Activated naive CD4-positive, alpha-beta T cell treated with anti-CD3 and anti-CD28 coated beads, Interleukin-2, amount 10 ng/mL, durations not matched to agents 7 days and 5 days (primary cell): Measurements from ENCODE around the gene PLET1.

Source experiments
- CTCF ChIA-PET: fragments of 350-600 bp; sonication (Branson Sonifier 250); formaldehyde crosslinking; loops from one replicate; lab custom pipeline; 2021; ENCODE audit warnings: antibody characterized with exemption; lab: Charles Lee
- DNase-seq: peaks from one replicate; pipeline ENCODE4 v3.0.0-alpha.2; 2020
- H3K27ac Mint-ChIP-seq: one replicate; pipeline ENCODE4 v1.8.0; 2021; ENCODE audit warnings: mild to moderate bottlenecking, moderate library complexity, mixed read lengths
- H3K27me3 Mint-ChIP-seq: one replicate; pipeline ENCODE4 v1.8.0; 2021; ENCODE audit warnings: mild to moderate bottlenecking, mixed read lengths
- H3K36me3 Mint-ChIP-seq: one replicate; pipeline ENCODE4 v1.8.0; 2021; ENCODE audit warnings: mixed read lengths
- H3K4me1 Mint-ChIP-seq: one replicate; pipeline ENCODE4 v1.8.0; 2021; ENCODE audit warnings: mixed read lengths
- H3K4me3 Mint-ChIP-seq: one replicate; pipeline ENCODE4 v1.8.0; 2021; ENCODE audit warnings: mild to moderate bottlenecking, moderate library complexity, mixed read lengths
- H3K9me3 Mint-ChIP-seq: one replicate; pipeline ENCODE4 v1.8.0; 2021; ENCODE audit warnings: mixed read lengths

PLET1 gene

GRCh38 chr11:112277029-112277428, 16.4 kb upstream of the PLET1 start:
- DNase-seq = no peak
- H3K27me3 Mint-ChIP-seq = peaks cover 15% of the 10 kb centered on the region
- H3K27ac Mint-ChIP-seq = no peak overlapping the region
- no peak overlapping the region for H3K4me3 Mint-ChIP-seq
- no peaks in the 10 kb centered on the region for H3K9me3 Mint-ChIP-seq
- CTCF ChIA-PET = interaction anchor here (0.6 to 1.6 kb wide), 3 partner anchors 56 to 81 kb away, joined by 4 to 6 read pairs (median 5); no protein-coding TSS in a partner anchor
- no peaks in the 10 kb centered on the region for H3K36me3 Mint-ChIP-seq
- peaks cover 24% of the 10 kb centered on the region for H3K4me1 Mint-ChIP-seq

GRCh38 chr11:112274007-112274783, 13.5 kb upstream of the PLET1 start:
- Mint-ChIP-seq H3K27ac (no peak overlapping the region), H3K4me3 (no peak overlapping the region), H3K4me1 (peaks cover 3% of the 10 kb centered on the region), H3K9me3 (no peaks in the 10 kb centered on the region), H3K36me3 (no peaks in the 10 kb centered on the region), H3K27me3 (peaks cover 11% of the 10 kb centered on the region)
- DNase-seq = no peak
- CTCF ChIA-PET = interaction anchor here (0.8 to 1.4 kb wide), 7 partner anchors 20 to 342 kb away, joined by 3 to 6 read pairs (median 3); partner anchors contain the start of gene PTS

- Mint-ChIP-seq H3K9me3 (no peaks in the 10 kb centered on the region), H3K36me3 (no peaks in the 10 kb centered on the region), H3K4me1 (peaks cover 3% of the 10 kb centered on the region), H3K27ac (no peak overlapping the region), H3K4me3 (no peak overlapping the region), H3K27me3 (peaks cover 7% of the 10 kb centered on the region)
- no peak for DNase-seq
- CTCF ChIA-PET = no interaction called here
Measured at GRCh38 chr11:112273066-112273465, 12.4 kb upstream of the PLET1 start.

GRCh38 chr11:112271242-112271641, 10.6 kb upstream of the PLET1 start:
- no peaks in the 10 kb centered on the region for H3K9me3 Mint-ChIP-seq
- no peaks in the 10 kb centered on the region for H3K36me3 Mint-ChIP-seq
- no peak for DNase-seq
- no peak overlapping the region for H3K27ac Mint-ChIP-seq
- no peak overlapping the region for H3K4me3 Mint-ChIP-seq
- peaks cover 7% of the 10 kb centered on the region for H3K27me3 Mint-ChIP-seq
- CTCF ChIA-PET = interaction anchor here (1.6 kb wide), 1 partner anchor 9 kb away, joined by 12 read pairs; no protein-coding TSS in a partner anchor
- no peaks in the 10 kb centered on the region for H3K4me1 Mint-ChIP-seq

- Mint-ChIP-seq H3K36me3 (no peaks in the 10 kb centered on the region), H3K4me3 (no peak overlapping the region), H3K9me3 (no peaks in the 10 kb centered on the region), H3K27me3 (peaks cover 7% of the 10 kb centered on the region), H3K27ac (no peak overlapping the region), H3K4me1 (no peaks in the 10 kb centered on the region)
- DNase-seq = no peak
- CTCF ChIA-PET = interaction anchor here (1.6 kb wide), 1 partner anchor 9 kb away, joined by 12 read pairs; no protein-coding TSS in a partner anchor
Measured at GRCh38 chr11:112270551-112271180, 10.0 kb upstream of the PLET1 start.

- Mint-ChIP-seq H3K27me3 (peaks cover 2% of the 10 kb centered on the region), H3K4me1 (no peaks in the 10 kb centered on the region), H3K4me3 (no peak overlapping the region), H3K9me3 (no peaks in the 10 kb centered on the region), H3K27ac (no peak overlapping the region), H3K36me3 (no peaks in the 10 kb centered on the region)
- CTCF ChIA-PET = interaction anchor here (1.6 to 2.0 kb wide), 2 partner anchors 10 to 19 kb away, joined by 3 to 10 read pairs; no protein-coding TSS in a partner anchor
- no peak for DNase-seq
Measured at GRCh38 chr11:112269139-112269538, 8.5 kb upstream of the PLET1 start.

GRCh38 chr11:112268406-112268805, 7.7 kb upstream of the PLET1 start:
- H3K9me3 Mint-ChIP-seq = no peaks in the 10 kb centered on the region
- no peak overlapping the region for H3K27ac Mint-ChIP-seq

GRCh38 chr11:112267188-112267591, 6.5 kb upstream of the PLET1 start:
- peaks cover 4% of the 10 kb centered on the region for H3K27me3 Mint-ChIP-seq
- no peaks in the 10 kb centered on the region for H3K4me1 Mint-ChIP-seq
- no peak overlapping the region for H3K4me3 Mint-ChIP-seq
- no peak for DNase-seq
- CTCF ChIA-PET = no interaction called here
- no peaks in the 10 kb centered on the region for H3K36me3 Mint-ChIP-seq
- no peaks in the 10 kb centered on the region for H3K9me3 Mint-ChIP-seq
- H3K27ac Mint-ChIP-seq = no peak overlapping the region

More at GRCh38 chr11:112268406-112268805, 7.7 kb upstream of the PLET1 start:
- Mint-ChIP-seq H3K36me3 (no peaks in the 10 kb centered on the region), H3K4me1 (no peaks in the 10 kb centered on the region), H3K27me3 (peaks cover 4% of the 10 kb centered on the region), H3K4me3 (no peak overlapping the region)
- DNase-seq = no peak
- CTCF ChIA-PET = interaction anchor here (1.6 to 2.0 kb wide), 2 partner anchors 11 to 20 kb away, joined by 3 to 10 read pairs; no protein-coding TSS in a partner anchor

GRCh38 chr11:112266410-112266778, 5.7 kb upstream of the PLET1 start:
- Mint-ChIP-seq H3K27me3 (peaks cover 4% of the 10 kb centered on the region), H3K4me3 (no peak overlapping the region), H3K27ac (no peak overlapping the region), H3K4me1 (no peaks in the 10 kb centered on the region), H3K36me3 (no peaks in the 10 kb centered on the region), H3K9me3 (no peaks in the 10 kb centered on the region)
- DNase-seq = no peak
- CTCF ChIA-PET = no interaction called here

GRCh38 chr11:112265659-112266409, 5.2 kb upstream of the PLET1 start:
- no peaks in the 10 kb centered on the region for H3K36me3 Mint-ChIP-seq
- no peak for DNase-seq
- H3K4me1 Mint-ChIP-seq = no peaks in the 10 kb centered on the region
- CTCF ChIA-PET = interaction anchor here (1.1 kb wide), 1 partner anchor 14 kb away, joined by 3 read pairs; no protein-coding TSS in a partner anchor
- H3K27ac Mint-ChIP-seq = no peak overlapping the region
- H3K27me3 Mint-ChIP-seq = peaks cover 4% of the 10 kb centered on the region
- H3K9me3 Mint-ChIP-seq = no peaks in the 10 kb centered on the region
- H3K4me3 Mint-ChIP-seq = no peak overlapping the region

GRCh38 chr11:112255067-112255720, 5.5 kb downstream of the PLET1 start:
- CTCF ChIA-PET = interaction anchor here (0.8 kb wide), 1 partner anchor 25 kb away, joined by 3 read pairs; no protein-coding TSS in a partner anchor
- no peak overlapping the region for H3K27ac Mint-ChIP-seq
- no peaks in the 10 kb centered on the region for H3K36me3 Mint-ChIP-seq
- H3K4me3 Mint-ChIP-seq = no peak overlapping the region
- no peaks in the 10 kb centered on the region for H3K9me3 Mint-ChIP-seq
- no peak for DNase-seq
- H3K4me1 Mint-ChIP-seq = no peaks in the 10 kb centered on the region
- H3K27me3 Mint-ChIP-seq = no peaks in the 10 kb centered on the region

GRCh38 chr11:112253605-112254242, 6.9 kb downstream of the PLET1 start:
- no peaks in the 10 kb centered on the region for H3K27me3 Mint-ChIP-seq
- CTCF ChIA-PET = interaction anchor here (0.5 kb wide), 1 partner anchor 20 kb away, joined by 3 read pairs; no protein-coding TSS in a partner anchor
- no peaks in the 10 kb centered on the region for H3K4me1 Mint-ChIP-seq
- H3K9me3 Mint-ChIP-seq = no peaks in the 10 kb centered on the region
- H3K36me3 Mint-ChIP-seq = no peaks in the 10 kb centered on the region
- no peak for DNase-seq
- H3K27ac Mint-ChIP-seq = no peak overlapping the region
- no peak overlapping the region for H3K4me3 Mint-ChIP-seq

- no peaks in the 10 kb centered on the region for H3K9me3 Mint-ChIP-seq
- no peak for DNase-seq
- no peak overlapping the region for H3K27ac Mint-ChIP-seq
- H3K4me3 Mint-ChIP-seq = no peak overlapping the region
- CTCF ChIA-PET = no interaction called here
- H3K36me3 Mint-ChIP-seq = no peaks in the 10 kb centered on the region
- H3K4me1 Mint-ChIP-seq = no peaks in the 10 kb centered on the region
- no peaks in the 10 kb centered on the region for H3K27me3 Mint-ChIP-seq
Measured at GRCh38 chr11:112249871-112250610, 10.6 kb downstream of the PLET1 start.
